Amniotic epithelial cell (primary cell): ENCODE measurements around the gene TMEM94.

Source experiments
- DNase-seq: peaks from one replicate; pipeline ENCODE4 v3.0.0-alpha.2; 2010; ENCODE audit warnings: low read depth

Gene TMEM94

DNA sequence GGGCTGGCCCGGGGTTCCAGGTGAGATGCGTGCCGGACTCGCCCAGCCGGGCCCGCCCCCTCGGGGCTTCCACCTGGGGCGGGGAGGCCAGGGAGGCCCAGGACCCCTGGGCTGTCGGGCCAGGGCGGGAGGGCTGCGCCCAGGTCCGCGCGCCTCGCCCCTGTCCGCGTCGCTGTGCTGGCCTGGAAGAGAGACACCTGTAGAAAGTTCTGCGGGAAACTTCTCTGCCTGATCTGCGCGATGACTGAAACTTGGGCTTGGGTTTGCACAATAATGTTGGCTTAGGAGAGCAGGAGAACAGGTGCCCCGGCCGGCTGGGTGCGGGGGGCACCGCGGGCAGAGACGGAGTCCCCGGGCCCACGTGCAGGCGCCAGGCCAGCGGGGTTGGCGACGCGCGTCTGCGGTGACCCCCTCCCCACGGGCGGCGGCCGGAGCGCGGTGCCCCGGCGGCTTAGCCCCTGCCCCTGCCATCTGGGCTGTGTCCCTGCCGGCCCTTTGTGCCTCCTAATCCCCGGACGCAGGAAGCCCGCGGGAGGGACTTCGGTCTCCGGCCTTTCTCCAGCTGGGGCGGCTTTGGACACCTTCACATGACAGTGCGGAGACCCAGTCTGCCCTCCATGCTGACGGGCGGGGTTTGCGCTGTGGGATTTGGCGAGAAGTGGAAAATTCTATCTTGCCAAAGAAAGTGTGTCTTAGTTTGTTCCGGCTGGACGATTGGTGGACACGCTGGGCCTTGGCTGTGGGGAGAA, 69.5 kb downstream of the TMEM94 start:
- DNase-seq, result no peak

DNA sequence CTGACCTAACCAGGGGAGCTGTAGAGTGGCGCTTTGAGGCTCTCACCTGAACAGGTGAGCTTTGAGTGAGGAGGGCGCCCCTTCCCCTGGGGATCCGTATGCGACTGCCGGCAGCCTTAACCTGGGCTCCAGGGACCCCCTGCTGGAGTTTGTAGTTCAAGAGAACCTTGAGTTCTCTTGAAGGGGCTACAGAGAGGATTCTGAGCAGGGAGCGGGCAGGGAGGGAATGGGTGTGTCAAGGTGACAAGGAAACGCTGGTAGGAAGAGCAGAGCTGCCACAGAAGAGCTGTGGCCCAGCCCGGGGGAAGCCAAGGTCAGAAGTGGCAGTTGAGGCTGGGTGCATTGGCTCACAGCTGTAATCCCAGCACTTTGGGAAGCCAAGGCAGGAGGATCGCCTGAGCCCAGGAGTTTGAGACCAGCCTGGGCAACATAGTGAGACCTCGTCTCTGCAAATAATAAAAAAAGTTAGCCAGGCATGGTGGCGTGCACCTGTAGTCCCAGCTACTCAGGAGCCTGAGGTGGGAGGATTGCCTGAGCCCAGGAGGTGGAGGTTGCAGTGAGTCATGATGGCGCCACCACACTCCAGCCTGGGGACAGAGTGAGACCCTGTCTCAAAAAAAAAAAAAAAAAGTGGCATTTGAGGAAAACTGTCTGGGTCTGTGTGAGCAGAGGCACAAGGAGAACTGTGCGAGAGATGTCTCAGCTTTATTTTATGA, 70.3 kb downstream of the TMEM94 start:
- DNase-seq, result no peak

DNA sequence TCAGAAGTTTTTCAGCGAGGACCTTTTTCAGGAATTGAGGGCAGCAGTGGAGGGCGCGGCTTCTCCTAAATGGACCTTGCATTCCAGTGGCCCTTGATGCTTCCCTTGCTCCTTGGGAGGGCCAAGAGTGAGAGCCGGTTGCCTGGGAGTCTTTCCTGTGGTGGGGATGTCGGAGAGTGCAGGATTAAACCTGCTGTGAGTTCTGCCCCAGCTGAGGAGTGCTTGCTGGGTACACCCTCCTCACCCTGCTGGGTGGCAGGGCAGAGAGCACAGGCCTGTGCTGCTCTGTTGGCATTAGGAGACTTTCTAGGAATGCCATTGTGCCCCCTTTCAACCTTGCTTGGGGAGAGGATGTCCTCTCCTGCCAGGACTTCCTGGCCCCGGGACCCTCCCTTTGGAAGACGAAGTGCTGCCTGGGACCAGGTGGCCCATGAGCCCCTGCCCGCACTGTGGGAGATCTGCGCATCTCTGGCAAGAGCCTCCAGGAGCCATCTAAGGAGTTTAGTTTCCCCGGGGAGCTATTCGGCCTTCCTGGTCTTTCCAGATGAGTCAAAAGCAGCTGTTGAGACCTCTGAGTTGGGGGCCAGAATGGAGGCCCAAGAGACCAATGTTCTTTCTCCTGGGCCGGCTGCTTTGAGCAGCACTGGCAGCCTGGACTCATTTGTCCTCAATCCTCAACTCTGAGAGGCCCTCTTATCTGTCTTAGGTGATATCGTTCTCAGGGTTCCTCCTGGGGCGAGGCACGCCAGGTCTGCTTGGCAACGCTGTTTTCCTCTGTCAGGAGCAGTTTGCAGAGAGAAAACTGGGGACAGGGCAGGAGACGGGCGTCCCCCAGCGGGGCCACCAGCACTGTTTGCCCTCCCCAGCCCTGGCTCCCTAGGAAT, 74.6 kb downstream of the TMEM94 start:
- no peak for DNase-seq

DNA sequence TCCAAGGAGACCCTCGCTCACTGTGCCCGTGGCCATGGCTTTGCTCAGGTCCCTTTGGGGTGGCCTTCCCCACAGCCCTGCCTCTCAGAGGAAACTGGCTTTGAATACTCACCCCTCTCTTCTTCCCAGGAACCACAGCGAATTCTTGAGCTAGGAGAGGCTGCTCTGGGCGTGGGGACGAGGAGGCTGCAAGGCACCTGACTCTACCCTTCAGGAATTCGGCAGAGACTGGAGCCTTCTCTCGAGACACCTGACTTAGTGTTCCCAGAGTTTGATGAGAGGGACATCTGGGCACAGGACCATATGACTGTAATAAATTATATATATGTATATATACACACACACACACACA, 75.3 kb downstream of the TMEM94 start:
- peak; percentile 14 for DNase-seq

DNA sequence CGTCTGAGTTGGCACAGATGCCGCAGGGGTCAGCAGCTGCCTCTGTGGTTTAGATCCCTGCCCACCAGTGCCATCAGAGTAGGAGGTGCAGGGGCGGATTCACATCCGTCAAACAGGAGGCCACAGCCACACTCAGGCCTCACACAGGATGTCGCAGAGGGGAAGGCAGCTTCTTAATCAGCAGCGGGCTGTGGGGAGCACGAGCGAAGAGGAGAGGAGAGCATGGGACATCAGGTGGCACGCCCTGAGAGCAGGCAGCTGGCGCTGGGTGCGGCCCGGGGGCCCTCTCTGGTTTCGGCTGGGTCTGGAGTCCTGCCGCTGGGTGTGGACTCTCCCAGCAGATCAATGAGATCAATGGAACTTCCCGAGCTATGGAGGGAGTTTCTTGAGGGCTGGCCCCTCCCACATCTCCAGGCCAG, 78.7 kb downstream of the TMEM94 start:
- no peak for DNase-seq

DNA sequence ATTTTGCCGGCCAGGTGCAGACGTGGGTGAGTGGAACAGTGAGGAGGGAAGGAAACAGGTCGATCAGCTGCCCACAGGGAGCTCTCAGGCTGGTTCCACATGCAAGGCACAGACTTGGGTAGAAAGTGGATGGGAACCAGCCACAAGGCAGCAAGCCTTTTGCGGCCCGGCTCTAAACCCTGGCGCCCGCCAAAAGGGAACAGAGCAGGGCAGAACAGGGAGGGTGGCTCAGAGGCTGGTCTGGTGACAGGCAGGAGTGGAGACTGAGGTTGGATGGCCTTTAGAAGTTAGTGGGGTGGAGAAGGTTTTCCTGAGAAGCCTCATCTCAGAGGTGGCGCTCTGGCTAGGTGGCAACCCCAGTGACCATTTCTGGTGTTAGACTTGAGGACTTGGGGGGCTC, 79.4 kb downstream of the TMEM94 start:
- DNase-seq, result no peak

DNA sequence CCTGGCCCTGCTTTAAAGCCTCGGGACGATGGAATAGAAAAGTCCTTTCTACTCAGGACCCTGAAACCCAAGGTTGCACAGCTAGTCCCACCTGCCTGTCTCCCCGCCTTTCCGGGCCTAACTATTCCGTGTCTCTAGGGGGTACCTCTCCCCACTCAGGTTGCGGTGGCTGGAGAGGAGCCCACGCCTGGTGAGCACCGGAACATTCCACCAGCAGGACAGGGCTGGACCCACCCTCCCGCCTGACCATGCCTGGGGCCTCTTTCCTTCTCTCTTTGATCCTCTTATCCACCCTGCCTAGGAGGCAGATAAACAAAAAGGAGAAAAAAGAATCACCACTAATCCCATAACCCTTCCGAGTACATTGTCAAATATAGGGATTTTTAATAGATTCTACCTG, 79.9 kb downstream of the TMEM94 start:
- DNase-seq, result no peak

DNA sequence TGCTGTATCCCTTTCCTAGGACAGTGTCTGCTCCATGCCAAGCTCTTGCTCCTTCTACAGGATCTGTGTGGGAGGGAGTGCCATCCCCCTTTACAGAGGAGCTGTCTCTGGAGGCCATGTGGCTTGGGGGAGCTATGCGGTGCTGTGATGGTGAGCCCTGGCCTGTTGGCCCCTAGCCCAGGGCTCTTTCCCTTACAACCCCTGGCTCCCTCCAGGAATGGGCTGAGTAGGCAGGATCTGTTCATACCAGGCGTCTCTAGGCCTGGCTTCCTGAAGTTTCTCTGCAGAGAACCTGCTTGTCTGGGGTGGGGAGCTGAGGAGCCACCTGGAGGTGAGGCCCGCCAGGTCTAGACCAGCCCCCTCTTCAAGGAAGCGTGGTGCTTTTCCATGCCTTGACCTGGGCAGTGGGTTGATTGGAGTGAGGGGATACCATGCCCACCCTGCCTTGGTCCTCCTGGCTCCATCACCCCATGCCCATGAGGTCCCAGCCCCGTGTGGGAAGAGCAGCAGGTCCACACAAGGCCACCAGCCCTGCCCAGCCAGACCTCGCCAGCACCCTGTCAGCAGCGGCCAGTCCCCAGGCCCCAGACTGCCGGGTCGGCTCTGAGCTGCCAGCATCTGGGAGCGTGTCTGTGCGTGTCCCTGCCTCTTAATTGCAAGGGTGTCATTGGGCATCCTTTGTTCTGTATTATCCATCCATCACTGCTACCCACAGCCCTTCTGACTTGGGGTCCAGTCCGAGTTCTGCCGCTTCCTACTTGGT, 83.7 kb downstream of the TMEM94 start:
- peak; percentile 34 for DNase-seq

DNA sequence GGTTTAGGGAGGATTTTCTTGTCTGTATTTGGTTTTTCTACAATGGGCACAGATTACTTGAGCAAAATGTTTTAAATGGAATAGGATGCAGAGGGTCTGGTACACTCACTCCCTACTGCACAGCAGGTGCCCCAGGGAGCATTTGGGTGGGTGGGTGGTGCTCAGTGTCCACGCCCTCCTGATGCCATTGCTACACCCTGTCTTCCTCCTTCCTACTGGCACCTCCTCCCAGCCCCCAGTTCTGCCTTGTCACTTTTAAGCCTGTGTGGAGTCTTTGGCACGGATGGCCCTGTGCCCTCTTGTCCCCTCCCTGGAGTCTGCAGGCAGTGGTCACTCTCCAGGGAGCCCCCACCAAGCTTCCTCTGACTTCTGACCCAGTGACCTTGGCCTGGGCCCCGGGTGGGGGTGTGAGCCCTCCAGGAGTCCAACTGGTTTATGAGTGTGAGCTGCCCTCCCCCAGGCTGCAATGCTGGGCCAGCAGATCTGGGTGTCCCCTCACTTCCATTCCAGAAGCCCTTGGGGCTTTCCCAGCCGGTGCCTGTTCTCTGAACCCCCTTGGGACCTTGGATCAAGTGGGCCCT, 84.6 kb downstream of the TMEM94 start:
- DNase-seq, result no peak

DNA sequence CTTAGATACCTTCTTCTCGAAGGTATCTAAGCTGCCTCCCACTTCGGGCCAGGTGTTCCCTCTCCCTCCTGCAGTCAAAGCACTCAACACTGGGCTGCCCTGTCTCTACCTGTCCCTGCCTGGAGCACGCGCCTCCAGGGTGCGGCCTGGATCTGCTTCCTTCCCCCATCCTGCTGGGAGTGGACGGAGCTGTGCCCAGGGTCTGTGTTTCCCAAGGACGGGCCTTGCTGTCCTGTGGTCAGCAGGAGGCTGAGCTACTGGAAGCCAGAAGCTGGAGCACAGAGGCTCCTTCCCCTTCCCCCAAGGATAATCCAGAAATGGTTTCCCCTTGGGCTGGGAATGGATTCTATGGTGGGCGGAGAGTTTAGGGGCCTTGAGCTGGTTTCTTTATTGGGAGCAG, 85.8 kb downstream of the TMEM94 start:
- DNase-seq, result no peak

DNA sequence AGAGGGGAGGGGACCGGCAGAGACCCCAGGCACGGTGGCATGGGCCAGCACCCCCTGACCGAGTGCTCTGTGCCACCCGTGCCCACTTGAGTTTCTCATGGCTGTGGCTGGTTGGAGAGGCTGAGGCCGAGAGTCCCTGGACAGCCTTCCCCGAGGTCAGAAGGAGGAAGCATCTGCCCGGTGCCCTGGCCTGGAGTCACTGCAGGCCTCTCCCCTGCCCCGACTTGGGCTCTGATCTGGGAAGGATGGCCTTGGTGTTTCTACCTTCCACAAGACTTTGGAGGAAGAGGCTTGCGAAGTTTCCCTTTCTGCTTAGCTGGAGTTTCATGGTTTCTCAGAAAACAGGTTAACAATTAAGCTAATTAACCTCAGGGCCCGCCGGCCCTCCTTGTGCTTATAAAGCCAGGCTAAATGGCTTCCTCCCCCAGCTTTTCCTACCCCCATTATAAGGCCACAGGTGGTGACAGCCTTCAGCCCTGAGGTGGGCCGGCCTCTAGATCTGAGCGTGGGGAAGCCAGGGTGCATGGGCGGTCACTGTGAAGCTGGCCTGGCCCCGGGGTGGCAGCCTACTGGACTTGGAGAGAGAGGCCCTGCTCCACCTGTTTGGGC, 86.4 kb downstream of the TMEM94 start:
- no peak for DNase-seq

DNA sequence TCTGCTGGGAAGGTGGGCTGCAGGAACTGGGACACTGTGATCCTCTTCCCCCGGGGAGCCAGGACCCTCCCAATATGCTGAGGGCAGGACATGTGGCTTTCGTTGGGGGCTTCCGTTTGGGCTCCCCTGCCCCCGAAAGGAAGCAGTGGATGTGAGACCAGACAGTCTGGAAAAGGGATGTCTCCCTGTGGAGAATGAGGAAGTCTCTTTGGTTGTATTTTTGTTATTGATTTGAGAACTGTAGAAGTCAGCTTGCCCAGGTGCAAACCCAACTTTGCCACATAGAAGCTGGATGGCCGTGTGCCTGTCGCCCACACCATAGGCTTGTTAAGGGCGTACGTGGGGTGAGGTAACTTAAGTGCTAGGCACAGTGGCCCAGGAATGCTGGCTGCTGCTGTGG, 87.8 kb downstream of the TMEM94 start:
- no peak for DNase-seq

DNA sequence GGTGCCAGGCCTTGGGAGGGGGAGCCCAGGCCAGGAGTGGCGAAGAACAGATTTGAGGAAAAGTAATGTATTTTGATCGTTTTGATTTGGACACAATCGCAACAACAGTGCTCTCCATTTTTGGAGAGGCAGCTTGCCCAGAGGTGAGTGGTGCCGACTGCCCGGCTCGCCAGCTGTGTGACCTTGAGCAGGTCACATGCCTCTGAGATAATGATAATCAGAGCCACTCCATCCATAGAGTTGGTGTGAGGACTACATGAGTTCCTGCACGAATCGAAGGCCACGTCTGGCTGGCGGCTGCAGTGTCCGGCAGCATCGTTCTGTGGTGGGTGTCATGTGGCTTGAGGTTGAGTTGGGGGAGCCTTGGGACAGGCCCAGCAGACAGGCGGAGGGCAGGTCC, 89.7 kb downstream of the TMEM94 start:
- DNase-seq, result no peak

DNA sequence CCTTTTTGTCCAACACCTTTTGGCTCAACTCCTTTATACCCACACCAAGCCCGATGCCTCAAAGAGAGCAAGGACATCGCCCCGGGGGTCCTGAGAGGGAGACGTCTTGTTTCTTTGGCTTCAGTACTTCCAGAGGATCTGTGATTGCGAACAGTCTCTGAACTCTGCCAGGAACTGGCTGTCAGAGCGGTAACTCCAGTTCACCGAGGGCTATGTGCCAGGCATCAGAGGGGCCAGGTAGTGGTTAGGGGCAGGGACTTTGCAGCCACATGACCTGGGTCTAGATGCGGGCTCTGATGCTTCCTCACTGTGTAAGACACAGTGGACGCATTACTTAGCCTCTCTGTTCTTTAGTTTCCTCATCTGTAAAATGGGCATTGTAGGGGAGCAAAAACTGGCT, 90.7 kb downstream of the TMEM94 start:
- DNase-seq, result no peak

DNA sequence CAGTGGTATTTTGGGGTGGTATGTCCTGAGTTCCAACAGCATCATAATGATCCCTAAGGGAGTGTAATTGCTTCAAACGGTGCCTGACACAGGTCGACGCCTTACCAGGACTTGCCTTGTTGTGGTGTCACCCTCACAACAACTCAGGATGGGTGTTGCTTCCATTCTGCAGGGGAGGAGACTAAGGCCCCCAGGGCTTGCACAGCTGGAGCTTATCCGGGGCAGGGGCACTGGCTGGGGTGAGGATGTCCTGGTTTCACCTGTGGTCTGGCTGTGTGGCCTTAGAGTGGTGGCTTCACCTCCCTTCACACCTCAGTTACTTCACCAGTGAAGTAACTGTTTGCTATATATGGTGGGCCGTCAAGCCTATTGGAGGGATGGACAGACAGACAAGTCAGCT, 92.4 kb downstream of the TMEM94 start:
- DNase-seq, result no peak
